Urothelium cell line (cell line): ENCODE measurements around the gene VWDE.

Experiments
- DNase-seq: peaks from one replicate; pipeline ENCODE4 v3.0.0; 2011; ENCODE audit warnings: low spot score, mixed read lengths
- FAIRE-seq: peaks from 2 replicates; lab custom pipeline; 2011; peaks lifted over from hg19 to GRCh38; lab: Jason Lieb, UNC

VWDE gene

DNA sequence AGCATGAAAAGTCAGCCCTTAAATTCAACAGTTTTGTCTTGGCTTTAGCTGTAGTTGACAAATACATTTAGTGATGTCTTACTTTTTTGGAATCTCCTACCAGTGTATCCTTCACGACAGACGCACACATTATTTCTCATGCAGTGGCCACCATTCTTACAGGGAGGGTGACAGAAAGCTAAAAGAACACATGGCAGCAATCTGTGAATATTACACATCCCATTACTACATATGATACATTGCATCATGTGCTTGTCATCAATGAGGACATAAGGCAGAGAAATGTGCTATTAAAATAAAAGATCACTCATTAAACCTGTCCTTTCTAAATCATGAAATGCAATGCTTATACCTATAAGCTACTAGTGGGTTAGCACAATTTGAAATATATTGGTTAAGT, 66.6 kb downstream of the VWDE start:
- no peak for FAIRE-seq

GRCh38 chr7:12328888-12329770, 74.5 kb downstream of the VWDE start:
- no peak for FAIRE-seq

More for the DNA sequence above, 66.6 kb downstream of the VWDE start:
- no peak for DNase-seq

GRCh38 chr7:12327922-12328321, 75.7 kb downstream of the VWDE start:
- FAIRE-seq (no peak), DNase-seq (no peak)

More at GRCh38 chr7:12328888-12329770, 74.5 kb downstream of the VWDE start:
- no peak for DNase-seq

DNA sequence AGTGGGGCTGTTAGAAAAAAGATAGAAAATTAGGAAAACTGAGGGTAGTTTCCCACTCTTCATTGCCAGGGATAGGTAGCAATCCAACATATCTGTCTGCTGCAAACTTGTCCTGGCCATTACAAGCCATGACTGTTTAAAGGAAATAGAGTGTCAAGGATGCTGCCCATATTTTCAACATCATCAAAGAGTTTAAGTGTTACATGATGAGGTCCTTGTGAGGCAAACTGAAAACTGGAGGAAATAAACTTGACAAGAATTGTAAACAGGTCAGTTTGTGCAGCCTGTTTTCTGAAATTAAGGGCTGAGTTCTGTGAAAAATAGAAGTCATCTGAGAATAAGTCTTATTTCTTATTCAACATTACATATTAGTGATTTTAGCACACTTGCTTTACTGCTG, 78.0 kb downstream of the VWDE start:
- DNase-seq (no peak), FAIRE-seq (no peak)

DNA sequence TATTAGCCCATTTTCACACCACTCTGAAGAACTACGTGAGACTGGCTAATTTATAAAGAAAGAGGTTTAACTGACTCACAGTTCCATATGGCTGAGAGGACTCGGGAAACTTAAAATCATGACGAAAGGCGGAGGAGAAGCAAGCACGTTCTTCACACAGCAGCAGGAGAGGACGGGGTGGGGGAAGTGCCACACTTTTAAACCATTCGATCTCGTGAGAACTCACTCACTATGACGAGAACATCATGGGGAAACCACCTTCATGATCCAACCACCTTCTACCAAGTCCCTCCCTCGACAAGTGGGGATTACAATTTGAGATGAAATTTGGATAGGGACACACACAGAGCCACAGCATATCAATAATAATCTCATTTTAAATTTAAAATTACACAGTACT, 80.2 kb downstream of the VWDE start:
- DNase-seq (no peak), FAIRE-seq (no peak)

- DNase-seq (no peak), FAIRE-seq (no peak)
These were observed 80.8 kb downstream of the VWDE start for GRCh38 chr7:12322903-12323300.

GRCh38 chr7:12322284-12322902, 81.3 kb downstream of the VWDE start:
- FAIRE-seq (no peak), DNase-seq (peak; percentile 7)

GRCh38 chr7:12320987-12321647, 82.5 kb downstream of the VWDE start:
- no peak for DNase-seq
- FAIRE-seq: no peak

DNA sequence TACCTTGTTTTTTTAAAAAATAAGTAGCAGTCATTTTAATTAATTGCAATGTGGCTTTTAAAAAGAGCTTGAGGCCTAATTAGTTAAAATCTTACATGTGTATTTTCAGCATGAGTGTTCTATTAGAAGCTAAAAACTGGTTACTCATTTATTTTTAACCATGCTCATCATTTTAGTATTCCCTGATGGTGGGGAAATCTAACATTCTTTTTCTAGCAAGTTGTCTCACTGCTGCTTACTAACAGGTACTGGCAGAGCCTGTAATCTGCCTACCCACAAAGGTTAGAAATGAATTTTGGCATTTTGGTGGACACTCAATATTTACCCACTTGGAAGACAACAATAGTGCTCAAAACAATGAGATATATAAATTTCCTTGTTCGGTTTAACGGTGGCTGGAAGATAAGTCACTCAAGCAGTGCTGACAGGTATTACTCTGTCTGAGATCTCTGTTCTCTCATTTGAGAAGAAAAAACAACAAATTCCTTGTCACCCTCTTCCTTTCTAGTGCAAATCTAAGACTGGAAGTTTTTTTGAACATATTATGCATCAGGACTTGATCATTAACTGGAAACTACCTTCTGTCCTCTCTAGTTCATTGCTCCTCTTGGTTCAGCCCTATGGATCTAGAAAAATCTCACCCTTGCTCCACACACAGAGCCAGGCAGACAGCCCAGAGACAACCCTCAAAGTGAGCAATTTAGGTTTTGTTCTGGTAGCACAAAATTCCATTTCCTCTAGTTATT, 83.3 kb downstream of the VWDE start:
- FAIRE-seq (no peak), DNase-seq (no peak)

DNA sequence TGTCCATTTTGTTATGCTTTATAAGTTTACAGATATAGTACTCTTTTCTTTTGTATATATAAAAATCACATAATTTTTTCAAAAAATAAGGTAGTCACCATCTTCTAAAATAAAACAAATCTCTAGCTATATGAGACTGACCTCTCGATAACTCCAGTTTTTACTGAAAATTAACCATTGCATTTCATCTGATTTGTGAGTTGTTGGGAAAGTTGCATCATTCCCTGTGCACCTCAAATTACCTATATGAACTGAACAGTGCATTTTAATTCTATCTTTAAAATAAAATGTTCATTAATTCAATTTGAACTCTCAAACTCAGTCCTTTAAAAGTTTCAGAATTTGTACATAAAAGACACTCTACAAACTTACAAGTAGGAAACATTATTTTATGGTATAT, 86.0 kb downstream of the VWDE start:
- no peak for FAIRE-seq

GRCh38 chr7:12316925-12317324, 86.7 kb downstream of the VWDE start:
- no peak for FAIRE-seq
- DNase-seq: no peak

More for the DNA sequence above, 86.0 kb downstream of the VWDE start:
- no peak for DNase-seq

DNA sequence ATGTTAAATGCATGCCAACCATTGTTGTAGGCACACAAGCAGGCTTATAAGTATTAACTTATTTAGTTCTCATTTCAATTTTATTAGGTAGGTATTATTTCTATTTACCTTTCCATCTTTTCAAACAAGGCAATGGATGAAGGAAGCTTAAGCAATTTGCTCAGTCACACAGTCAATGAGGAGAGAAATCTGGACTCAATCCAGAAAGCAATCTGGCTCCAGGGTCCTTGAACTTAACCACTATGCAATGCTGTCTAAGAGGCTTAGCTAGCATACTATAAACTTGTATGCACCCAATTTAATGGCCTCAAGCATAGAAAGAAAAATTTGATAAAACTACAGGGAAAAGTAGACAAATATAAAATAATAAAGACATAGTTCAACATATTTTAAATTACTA, 88.6 kb downstream of the VWDE start:
- FAIRE-seq (no peak), DNase-seq (no peak)

- no peak for DNase-seq
- FAIRE-seq: no peak
These were observed 89.5 kb downstream of the VWDE start for GRCh38 chr7:12314199-12314598.

DNA sequence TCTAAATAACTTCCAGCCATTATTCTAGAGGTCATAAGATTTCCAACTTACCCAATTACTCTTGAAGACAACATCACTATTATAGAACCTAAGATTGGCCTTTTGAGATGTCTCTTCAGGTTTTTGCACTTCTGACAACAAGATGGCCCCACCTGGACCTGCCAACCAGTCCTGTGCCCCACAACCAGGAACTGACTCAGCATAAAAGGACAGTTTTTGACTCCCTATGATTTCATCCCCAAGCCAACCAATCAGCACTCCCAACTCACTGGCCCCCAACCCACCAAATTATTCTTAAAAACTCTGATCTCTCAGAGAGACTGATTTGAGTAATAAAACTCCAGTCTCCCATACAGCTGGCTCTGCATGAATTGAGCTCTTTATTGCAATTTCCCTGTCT, 98.2 kb downstream of the VWDE start:
- FAIRE-seq (no peak), DNase-seq (no peak)

DNA sequence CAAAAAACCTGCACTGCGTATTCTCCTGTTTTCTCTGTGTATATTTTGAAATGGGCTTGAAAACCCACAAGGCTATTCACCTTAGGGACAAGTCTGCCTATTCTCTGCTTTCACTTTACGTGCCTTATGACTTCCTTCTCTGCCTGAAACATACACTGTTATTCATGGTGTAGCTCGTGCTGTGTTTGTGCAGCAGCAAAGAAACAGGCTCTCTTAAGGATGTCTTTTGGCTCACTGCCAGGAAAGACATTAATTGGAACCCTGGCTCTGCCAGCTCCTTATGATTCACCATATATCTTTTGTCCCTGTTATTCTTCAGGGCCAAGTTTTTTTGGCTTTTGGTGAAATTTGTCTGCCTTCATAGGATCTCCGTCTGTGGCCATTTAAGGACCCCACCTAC, 100.2 kb downstream of the VWDE start:
- peak; percentile 13 for DNase-seq
- FAIRE-seq: no peak

GRCh38 chr7:12303062-12303461, 100.6 kb downstream of the VWDE start:
- FAIRE-seq: no peak
- DNase-seq: peak; percentile 7

- DNase-seq (no peak), FAIRE-seq (no peak)
These were observed 103.2 kb downstream of the VWDE start for GRCh38 chr7:12300415-12300814.

DNA sequence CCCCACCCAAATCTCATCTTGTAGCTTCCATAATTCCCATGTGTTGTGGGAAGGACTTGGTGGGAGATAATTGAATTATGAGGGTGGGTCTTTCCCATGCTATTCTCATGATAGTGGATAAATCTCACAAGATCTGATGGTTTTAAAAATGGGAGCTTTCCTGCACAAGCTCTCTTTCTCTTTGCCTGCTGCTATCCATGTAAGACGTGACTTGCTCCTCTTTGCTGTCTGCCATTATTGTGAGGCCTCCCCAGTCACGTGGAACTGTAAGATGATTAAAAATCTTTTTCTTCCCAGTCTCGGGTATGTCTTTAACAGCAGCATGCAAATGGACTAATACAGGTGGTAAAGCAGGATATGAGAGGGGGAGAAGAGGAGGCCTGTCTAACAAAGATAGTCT, 104.3 kb downstream of the VWDE start:
- FAIRE-seq (no peak), DNase-seq (no peak)

- FAIRE-seq: no peak
- no peak for DNase-seq
These were observed 106.2 kb downstream of the VWDE start for GRCh38 chr7:12297283-12298108.

DNA sequence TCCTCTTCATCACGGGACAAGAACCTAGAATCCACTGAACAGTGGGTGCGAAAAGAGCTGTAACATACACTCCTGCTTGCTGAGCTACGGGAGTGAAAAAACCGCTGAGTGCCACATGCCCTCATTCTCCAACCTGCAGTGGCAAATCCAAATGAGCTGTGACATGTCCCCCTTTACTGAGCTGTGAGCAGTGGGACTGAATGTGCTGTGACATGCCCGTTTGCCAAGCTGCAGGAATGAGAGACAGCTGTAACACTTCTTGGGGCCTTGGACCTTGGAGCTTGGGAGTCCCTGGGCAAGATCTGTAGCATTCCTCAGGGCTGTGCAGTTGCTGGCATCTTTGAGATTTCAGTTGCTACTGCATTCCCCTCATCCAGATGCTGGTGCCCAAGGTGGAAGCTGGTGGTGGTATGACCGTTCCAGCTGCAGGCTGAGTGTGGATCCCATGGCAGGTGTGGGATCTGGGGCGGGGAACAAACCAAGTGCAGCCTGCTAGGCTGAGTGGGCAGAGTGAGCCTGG, 107.6 kb downstream of the VWDE start:
- FAIRE-seq (no peak), DNase-seq (no peak)
